IMR-90 (cell line): ENCODE data around the gene ANKRD33B.

Experiments used
- CEBPB ChIP-seq: IDR thresholded peaks from 2 replicates; pipeline ENCODE4 v1.6.1; 2012; ENCODE audit warnings: low read depth, low read length, improper control_type of control experiment
- MXI1 ChIP-seq: IDR thresholded peaks from 2 replicates; pipeline ENCODE4 v1.6.1; 2012; ENCODE audit warnings: low read depth, mild to moderate bottlenecking, low read length, moderate library complexity, borderline replicate concordance
- POLR2A ChIP-seq: IDR thresholded peaks from 2 replicates; pipeline ENCODE4 v1.6.1; 2012; ENCODE audit warnings: mild to moderate bottlenecking, low read depth, low read length
- RAD21 ChIP-seq: IDR thresholded peaks from 2 replicates; pipeline ENCODE4 v1.6.1; 2012; ENCODE audit warnings: low read length, improper control_type of control experiment
- RFX5 ChIP-seq: IDR thresholded peaks from 2 replicates; pipeline ENCODE4 v1.8.0; 2012; ENCODE audit warnings: low read depth, mild to moderate bottlenecking, low read length, moderate library complexity
- SMC3 ChIP-seq: fragments of 150-350 bp; IDR thresholded peaks from 2 replicates; pipeline ENCODE4 v1.6.1; 2016; ENCODE audit warnings: low read depth, mild to moderate bottlenecking, antibody characterized with exemption, low read length, moderate library complexity
- TF ChIP-seq, protein P1 (sequence below): conservative IDR thresholded peaks from 2 replicates; pipeline ENCODE4 v1.5.1; 2012; ENCODE audit warnings: mild to moderate bottlenecking, low read depth, low read length, improper control_type of control experiment

DNA sequence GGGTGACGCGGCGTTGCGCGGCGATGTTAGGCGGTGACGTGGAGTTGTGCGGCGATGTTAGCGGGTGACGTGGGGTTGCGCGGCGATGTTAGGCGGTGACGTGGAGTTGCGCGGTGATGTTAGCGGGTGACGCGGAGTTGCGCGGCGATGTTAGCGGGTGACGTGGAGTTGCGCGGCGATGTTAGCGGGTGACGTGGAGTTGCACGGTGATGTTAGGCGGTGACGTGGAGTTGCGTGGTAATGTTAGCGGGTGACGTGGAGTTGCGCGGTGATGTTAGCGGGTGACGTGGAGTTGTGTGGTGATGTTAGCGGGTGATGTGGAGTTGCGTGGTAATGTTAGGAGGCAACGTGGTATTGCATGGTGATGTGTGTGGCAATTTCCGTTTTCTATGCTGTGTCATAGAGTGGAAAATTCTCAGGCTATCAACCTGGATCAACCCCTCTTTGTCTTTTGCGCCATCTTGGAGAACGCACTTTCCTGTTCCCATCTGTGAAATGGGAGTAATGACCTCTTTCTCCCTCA, 76.0 kb downstream of the ANKRD33B start:
- TF ChIP-seq, protein P1, sequence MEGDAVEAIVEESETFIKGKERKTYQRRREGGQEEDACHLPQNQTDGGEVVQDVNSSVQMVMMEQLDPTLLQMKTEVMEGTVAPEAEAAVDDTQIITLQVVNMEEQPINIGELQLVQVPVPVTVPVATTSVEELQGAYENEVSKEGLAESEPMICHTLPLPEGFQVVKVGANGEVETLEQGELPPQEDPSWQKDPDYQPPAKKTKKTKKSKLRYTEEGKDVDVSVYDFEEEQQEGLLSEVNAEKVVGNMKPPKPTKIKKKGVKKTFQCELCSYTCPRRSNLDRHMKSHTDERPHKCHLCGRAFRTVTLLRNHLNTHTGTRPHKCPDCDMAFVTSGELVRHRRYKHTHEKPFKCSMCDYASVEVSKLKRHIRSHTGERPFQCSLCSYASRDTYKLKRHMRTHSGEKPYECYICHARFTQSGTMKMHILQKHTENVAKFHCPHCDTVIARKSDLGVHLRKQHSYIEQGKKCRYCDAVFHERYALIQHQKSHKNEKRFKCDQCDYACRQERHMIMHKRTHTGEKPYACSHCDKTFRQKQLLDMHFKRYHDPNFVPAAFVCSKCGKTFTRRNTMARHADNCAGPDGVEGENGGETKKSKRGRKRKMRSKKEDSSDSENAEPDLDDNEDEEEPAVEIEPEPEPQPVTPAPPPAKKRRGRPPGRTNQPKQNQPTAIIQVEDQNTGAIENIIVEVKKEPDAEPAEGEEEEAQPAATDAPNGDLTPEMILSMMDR, result no peak
- no peak for TF ChIP-seq RFX5
- TF ChIP-seq MXI1, result no peak
- TF ChIP-seq CEBPB, result no peak
- TF ChIP-seq RAD21, result no peak
- no peak for TF ChIP-seq SMC3
- TF ChIP-seq POLR2A, result no peak
